ENCODE results near the gene DPYSL3. TPM values are rescaled to one million over a fixed set of nuclear protein-coding genes. Genes with fewer than 3 reads are reported as not detected.

DPYSL3 gene
- total RNA-seq, 1 donor from 2014 or later: 165 TPM

GRCh38 chr5:147384346-147385193, 125.3 kb downstream of the DPYSL3 start:
- peaks cover 15% of the 10 kb centered on the region for H3K9me3 Mint-ChIP-seq
- peaks cover 5% of the 10 kb centered on the region for H3K36me3 Mint-ChIP-seq
- no peak for DNase-seq (ENCODE audit: low spot score in 2 of 2, unreplicated experiment in 2 of 2)
- H3K27me3 Mint-ChIP-seq (ENCODE audit: low read depth): no peaks in the 10 kb centered on the region
- peak overlapping the region; percentile 27 for H3K4me3 Mint-ChIP-seq
- TF ChIP-seq CTCF (IDR thresholded peaks at IDR 0.05; ENCODE audit: unreplicated experiment): no peak
- H3K4me1 Mint-ChIP-seq: peaks cover 34% of the 10 kb centered on the region
- peak overlapping the region; percentile 78 for H3K27ac Mint-ChIP-seq

GRCh38 chr5:147382776-147383175, 127.1 kb downstream of the DPYSL3 start:
- H3K9me3 Mint-ChIP-seq: peaks cover 29% of the 10 kb centered on the region
- DNase-seq (ENCODE audit: low spot score in 2 of 2, unreplicated experiment in 2 of 2): no peak
- peaks cover 13% of the 10 kb centered on the region for H3K36me3 Mint-ChIP-seq
- peaks cover 31% of the 10 kb centered on the region for H3K4me1 Mint-ChIP-seq
- H3K27me3 Mint-ChIP-seq (ENCODE audit: low read depth): no peaks in the 10 kb centered on the region
- H3K27ac Mint-ChIP-seq: peak overlapping the region; percentile 82
- no peak for TF ChIP-seq CTCF (IDR thresholded peaks at IDR 0.05; ENCODE audit: unreplicated experiment)
- peak overlapping the region; percentile 74 for H3K4me3 Mint-ChIP-seq

GRCh38 chr5:147381555-147381954, 128.3 kb downstream of the DPYSL3 start:
- Mint-ChIP-seq H3K27me3 (ENCODE audit: low read depth) (no peaks in the 10 kb centered on the region), H3K36me3 (peaks cover 13% of the 10 kb centered on the region), H3K9me3 (peaks cover 29% of the 10 kb centered on the region), H3K4me3 (no peak overlapping the region), H3K27ac (no peak overlapping the region), H3K4me1 (peaks cover 22% of the 10 kb centered on the region)
- no peak for TF ChIP-seq CTCF (IDR thresholded peaks at IDR 0.05; ENCODE audit: unreplicated experiment)
- no peak for DNase-seq (ENCODE audit: low spot score in 2 of 2, unreplicated experiment in 2 of 2)

GRCh38 chr5:147377682-147378081, 132.2 kb downstream of the DPYSL3 start:
- peaks cover 29% of the 10 kb centered on the region for H3K9me3 Mint-ChIP-seq
- no peak for DNase-seq (ENCODE audit: low spot score in 2 of 2, unreplicated experiment in 2 of 2)
- no peak overlapping the region for H3K27ac Mint-ChIP-seq
- TF ChIP-seq CTCF (IDR thresholded peaks at IDR 0.05; ENCODE audit: unreplicated experiment): no peak
- H3K4me3 Mint-ChIP-seq: no peak overlapping the region
- no peaks in the 10 kb centered on the region for H3K27me3 Mint-ChIP-seq (ENCODE audit: low read depth)
- peaks cover 13% of the 10 kb centered on the region for H3K36me3 Mint-ChIP-seq
- H3K4me1 Mint-ChIP-seq: peaks cover 2% of the 10 kb centered on the region

GRCh38 chr5:147375151-147375550, 134.7 kb downstream of the DPYSL3 start:
- peaks cover 2% of the 10 kb centered on the region for H3K4me1 Mint-ChIP-seq
- H3K4me3 Mint-ChIP-seq: no peak overlapping the region

More at GRCh38 chr5:147375151-147375550, 134.7 kb downstream of the DPYSL3 start:
- no peak overlapping the region for H3K27ac Mint-ChIP-seq
- peaks cover 17% of the 10 kb centered on the region for H3K9me3 Mint-ChIP-seq
- DNase-seq (ENCODE audit: low spot score in 2 of 2, unreplicated experiment in 2 of 2): no peak
- no peaks in the 10 kb centered on the region for H3K27me3 Mint-ChIP-seq (ENCODE audit: low read depth)
- no peak for TF ChIP-seq CTCF (IDR thresholded peaks at IDR 0.05; ENCODE audit: unreplicated experiment)
- peaks cover 8% of the 10 kb centered on the region for H3K36me3 Mint-ChIP-seq

Measured in mesothelial cell of epicardium (in vitro differentiated cells).